Esophagus (tissue), 2 donors: ENCODE data around the gene TMEM121. TPM values are rescaled to one million over a fixed set of nuclear protein-coding genes. Genes with fewer than 3 reads are reported as not detected.

ENCODE experiments used
- H3K27ac ChIP-seq, 2 donors: one replicate each; pipeline ENCODE4 v1.5.1; 2013; ENCODE audit warnings: low read depth in 2 of 2, mild to moderate bottlenecking in 2 of 2, inconsistent platforms in 1 of 2, low read length in 1 of 2, moderate library complexity in 1 of 2
- H3K27me3 ChIP-seq, 2 donors: one replicate each; pipeline ENCODE4 v1.6.1; 2013; ENCODE audit warnings: low read length in 2 of 2, control low read depth in 1 of 2, mild to moderate bottlenecking in 1 of 2; ENCODE audit not compliant: insufficient read depth in 2 of 2, control insufficient read depth in 1 of 2
- H3K36me3 ChIP-seq, 2 donors: one replicate each; pipeline ENCODE4 v1.6.1; 2013; ENCODE audit warnings: low read length in 1 of 2; ENCODE audit not compliant: control insufficient read depth in 2 of 2, insufficient read depth in 2 of 2
- H3K4me1 ChIP-seq, 2 donors: one replicate each; pipeline ENCODE4 v1.6.1; 2013; ENCODE audit warnings: low read length in 1 of 2; ENCODE audit not compliant: control insufficient read depth in 2 of 2, insufficient read depth in 2 of 2
- H3K4me3 ChIP-seq, 2 donors: one replicate each; pipeline ENCODE4 v1.5.1; 2013; ENCODE audit warnings: low read length in 2 of 2, mild to moderate bottlenecking in 2 of 2, low read depth in 1 of 2, moderate library complexity in 1 of 2
- H3K9me3 ChIP-seq, 2 donors: one replicate each; pipeline ENCODE4 v1.6.1; 2013; ENCODE audit warnings: mild to moderate bottlenecking in 2 of 2, low read depth in 1 of 2, low read length in 1 of 2, moderate library complexity in 1 of 2; ENCODE audit not compliant: control insufficient read depth in 2 of 2, insufficient read depth in 1 of 2
- WGBS, 2 donors: extraction: QIAGEN DNeasy Blood & Tissue Kit; methylation state at CpG; one replicate each; pipeline ENCODE4 v1.1.7; 2013; 5-methylcytosine and 5-hydroxymethylcytosine counted together
- polyA plus RNA-seq, 2 donors: library from polyadenylated mRNA; stranded (reverse); fragments of 200-250 nt; gene quantifications; one replicate each; pipeline ENCODE4 v1.2.3, GENCODE V29; 2013
- donor health status: healthy with polysubstance abuse.
- donor health status: Bipolar disorder and iron deficiency.

Gene TMEM121
- polyA plus RNA-seq, 2 donors, result 0.29 to 1.3 TPM

GRCh38 chr14:105498430-105499255, 27.7 kb upstream of the TMEM121 start:
- Histone ChIP-seq H3K27ac (no peak overlapping the region), H3K27me3 (no peaks in the 10 kb centered on the region), H3K36me3 (peaks cover 0 to 9% of the 10 kb centered on the region in 2 donors), H3K9me3 (no peaks in the 10 kb centered on the region), H3K4me3 (no peak overlapping the region), H3K4me1 (peaks cover 0 to 9% of the 10 kb centered on the region in 2 donors)
- 89 to 91% methylated on average over 36 of the region's 36 CpGs for WGBS, 2 donors

GRCh38 chr14:105499256-105500035, 26.9 kb upstream of the TMEM121 start:
- peaks cover 0 to 9% of the 10 kb centered on the region in 2 donors for H3K4me1 ChIP-seq
- H3K36me3 ChIP-seq, result peaks cover 0 to 9% of the 10 kb centered on the region in 2 donors
- 50 to 72% methylated on average over 19 to 27 of the region's 27 CpGs for WGBS, 2 donors
- H3K4me3 ChIP-seq, result no peak overlapping the region
- H3K9me3 ChIP-seq, result no peaks in the 10 kb centered on the region
- no peak overlapping the region for H3K27ac ChIP-seq
- H3K27me3 ChIP-seq, result no peaks in the 10 kb centered on the region

GRCh38 chr14:105500036-105500725, 26.2 kb upstream of the TMEM121 start:
- Histone ChIP-seq H3K36me3 (peaks cover 0 to 9% of the 10 kb centered on the region in 2 donors), H3K27ac (no peak overlapping the region), H3K9me3 (no peaks in the 10 kb centered on the region), H3K27me3 (no peaks in the 10 kb centered on the region), H3K4me1 (peaks cover 0 to 8% of the 10 kb centered on the region in 2 donors), H3K4me3 (no peak overlapping the region)
- WGBS, 2 donors, result 81 to 84% methylated on average over 21 of the region's 21 CpGs

- Histone ChIP-seq H3K9me3 (no peaks in the 10 kb centered on the region), H3K36me3 (peaks cover 0 to 9% of the 10 kb centered on the region in 2 donors), H3K27me3 (no peaks in the 10 kb centered on the region), H3K4me3 (no peak overlapping the region), H3K27ac (no peak overlapping the region), H3K4me1 (peaks cover 0 to 3% of the 10 kb centered on the region in 2 donors)
- 67 to 76% methylated on average over 10 of the region's 10 CpGs for WGBS, 2 donors
Observed at GRCh38 chr14:105500726-105501101, 25.7 kb upstream of the TMEM121 start.

GRCh38 chr14:105501504-105502291, 24.7 kb upstream of the TMEM121 start:
- 88 to 91% methylated on average over 13 of the region's 13 CpGs for WGBS, 2 donors
- H3K27ac ChIP-seq, result no peak overlapping the region
- H3K4me1 ChIP-seq, result peaks cover 0 to 3% of the 10 kb centered on the region in 2 donors
- H3K4me3 ChIP-seq, result no peak overlapping the region
- no peaks in the 10 kb centered on the region for H3K9me3 ChIP-seq
- H3K27me3 ChIP-seq, result no peaks in the 10 kb centered on the region
- peaks cover 0 to 9% of the 10 kb centered on the region in 2 donors for H3K36me3 ChIP-seq

- peaks cover 0 to 3% of the 10 kb centered on the region in 2 donors for H3K4me1 ChIP-seq
- H3K36me3 ChIP-seq, result peaks cover 0 to 9% of the 10 kb centered on the region in 2 donors
- WGBS, 2 donors, result 81 to 85% methylated on average over 17 to 18 of the region's 18 CpGs
- no peaks in the 10 kb centered on the region for H3K27me3 ChIP-seq
- H3K4me3 ChIP-seq, result no peak overlapping the region
- H3K27ac ChIP-seq, result no peak overlapping the region
- no peaks in the 10 kb centered on the region for H3K9me3 ChIP-seq
Observed at GRCh38 chr14:105502446-105503295, 23.7 kb upstream of the TMEM121 start.

- 84 to 90% methylated on average over 7 of the region's 7 CpGs for WGBS, 2 donors
- Histone ChIP-seq H3K4me3 (no peak overlapping the region), H3K27ac (no peak overlapping the region), H3K9me3 (no peaks in the 10 kb centered on the region), H3K36me3 (peaks cover 0 to 5% of the 10 kb centered on the region in 2 donors), H3K4me1 (peaks cover 0 to 3% of the 10 kb centered on the region in 2 donors), H3K27me3 (no peaks in the 10 kb centered on the region)
Observed at GRCh38 chr14:105503296-105503640, 23.1 kb upstream of the TMEM121 start.

GRCh38 chr14:105503935-105504692, 22.3 kb upstream of the TMEM121 start:
- H3K4me3 ChIP-seq, result no peak overlapping the region
- WGBS, 2 donors, result 70 to 72% methylated on average over 26 to 29 of the region's 29 CpGs
- no peak overlapping the region for H3K27ac ChIP-seq

More at GRCh38 chr14:105503935-105504692, 22.3 kb upstream of the TMEM121 start:
- peaks cover 0 to 3% of the 10 kb centered on the region in 2 donors for H3K4me1 ChIP-seq
- H3K9me3 ChIP-seq, result no peaks in the 10 kb centered on the region
- no peaks in the 10 kb centered on the region for H3K36me3 ChIP-seq
- H3K27me3 ChIP-seq, result no peaks in the 10 kb centered on the region
